CD8-positive, alpha-beta memory T cell (primary cell): ENCODE measurements around the gene PRDM4. TPM values are rescaled to one million over a fixed set of nuclear protein-coding genes. Genes with fewer than 3 reads are reported as not detected.
"Not testable (repeated sequence)": the region's sequence is repeated elsewhere in the genome, so short reads cannot be mapped to it uniquely, and the experiment has no call there.

ENCODE experiments used
- CTCF ChIA-PET: fragments of 350-600 bp; sonication (Branson Sonifier 250); formaldehyde crosslinking; loops from one replicate; lab custom pipeline; 2021; ENCODE audit warnings: antibody characterized with exemption; lab: Charles Lee
- POLR2A ChIA-PET: fragments of 350-600 bp; sonication (Branson Sonifier 250); formaldehyde crosslinking; loops from one replicate; lab custom pipeline; 2021; ENCODE audit warnings: antibody characterized with exemption; lab: Charles Lee
- DNase-seq, 5 donors: peaks; one replicate each; pipeline versions ENCODE4 v3.0.0 to v3.0.0-alpha.2; 2020 to 2022; ENCODE audit warnings: mixed read lengths in 1 of 5
- H3K27ac ChIP-seq: one replicate; pipeline ENCODE4 v1.7.0; 2013; ENCODE audit warnings: low read depth, mild to moderate bottlenecking, low read length, moderate library complexity
- H3K27me3 ChIP-seq: 2 replicates; pipeline ENCODE4 v1.7.0; 2013; ENCODE audit warnings: low read length, mild to moderate bottlenecking; ENCODE audit not compliant: insufficient read depth, poor library complexity, severe bottlenecking
- H3K36me3 ChIP-seq: 2 replicates; pipeline ENCODE4 v1.7.0; 2013; ENCODE audit warnings: mild to moderate bottlenecking, low read length, moderate library complexity; ENCODE audit not compliant: insufficient read depth
- H3K4me1 ChIP-seq: 2 replicates; pipeline ENCODE4 v1.7.0; 2013; ENCODE audit warnings: mild to moderate bottlenecking, low read length, moderate library complexity; ENCODE audit not compliant: insufficient read depth
- H3K4me3 ChIP-seq: 2 replicates; pipeline ENCODE4 v1.7.0; 2013; ENCODE audit warnings: mild to moderate bottlenecking, low read length
- H3K9me3 ChIP-seq: 2 replicates; pipeline ENCODE4 v1.7.0; 2013; ENCODE audit warnings: mild to moderate bottlenecking, low read length
- H3K27ac Mint-ChIP-seq, 8 donors: one replicate each; pipeline ENCODE4 v1.8.0; 2020 to 2021; ENCODE audit warnings: mixed read lengths in 8 of 8, mild to moderate bottlenecking in 6 of 8, inconsistent platforms in 3 of 8, moderate library complexity in 3 of 8
- H3K27me3 Mint-ChIP-seq, 2 donors: one replicate each; pipeline ENCODE4 v1.8.0; 2020 to 2021; ENCODE audit warnings: mixed read lengths in 2 of 2, mild to moderate bottlenecking in 1 of 2, moderate library complexity in 1 of 2
- H3K36me3 Mint-ChIP-seq, 3 donors: one replicate each; pipeline ENCODE4 v1.8.0; 2020 to 2021; ENCODE audit warnings: mixed read lengths in 3 of 3, inconsistent platforms in 1 of 3, mild to moderate bottlenecking in 1 of 3
- H3K4me1 Mint-ChIP-seq, 3 donors: one replicate each; pipeline ENCODE4 v1.8.0; 2020 to 2021; ENCODE audit warnings: mixed read lengths in 3 of 3, inconsistent platforms in 1 of 3, mild to moderate bottlenecking in 1 of 3
- H3K4me3 Mint-ChIP-seq, 7 donors: one replicate each; pipeline ENCODE4 v1.8.0; 2020 to 2021; ENCODE audit warnings: mixed read lengths in 7 of 7, mild to moderate bottlenecking in 6 of 7, moderate library complexity in 4 of 7, inconsistent platforms in 2 of 7
- H3K9me3 Mint-ChIP-seq, 5 donors: one replicate each; pipeline ENCODE4 v1.8.0; 2020 to 2022; ENCODE audit warnings: mixed read lengths in 5 of 5, mild to moderate bottlenecking in 3 of 5, moderate library complexity in 2 of 5, inconsistent platforms in 1 of 5
- polyA plus RNA-seq: library from polyadenylated mRNA; unstranded; fragments of 300-500 nt; fragmentation: Illumina TruSeq; gene quantifications from one replicate; pipeline ENCODE4 v1.2.3, GENCODE V29; 2021
- total RNA-seq, 2 experiments: library from RNA; stranded (reverse); gene quantifications; one replicate each; pipeline ENCODE4 v1.2.3, GENCODE V29; 2021

The PRDM4 gene
- total and polyA plus RNA-seq, 3 experiments from 2014 or later = 25.2 to 33.8 (median 30.5) TPM

DNA sequence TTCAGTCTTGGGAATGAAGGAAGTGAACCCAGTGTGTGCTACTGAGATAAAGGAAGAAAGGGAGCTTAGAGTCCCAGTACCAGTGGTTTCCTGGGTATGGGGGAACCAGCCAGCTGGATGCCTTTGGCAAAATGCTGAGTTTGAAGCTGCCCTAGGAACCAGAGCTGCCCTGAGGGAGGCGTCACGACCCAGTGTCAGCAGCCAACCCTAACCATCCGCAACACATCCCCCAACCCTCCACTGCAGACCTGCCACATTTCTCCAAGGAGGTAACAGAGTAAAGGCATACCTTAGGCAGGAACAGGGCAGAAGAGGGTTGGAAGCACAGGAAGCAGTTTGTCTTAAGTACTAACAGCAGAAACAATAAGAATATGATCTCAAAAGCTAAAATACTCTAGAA, 28.6 kb downstream of the PRDM4 start:
- CTCF ChIA-PET = no interaction called here
- Histone ChIP-seq H3K27ac (no peak overlapping the region), H3K9me3 (no peaks in the 10 kb centered on the region), H3K4me3 (no peak overlapping the region), H3K4me1 (no peaks in the 10 kb centered on the region), H3K27me3 (no peaks in the 10 kb centered on the region), H3K36me3 (peaks cover 29% of the 10 kb centered on the region)
- no peak for DNase-seq
- H3K36me3 Mint-ChIP-seq = peaks cover 3 to 55% (median 20%) of the 10 kb centered on the region in 3 donors
- H3K27me3 Mint-ChIP-seq = no peaks in the 10 kb centered on the region
- POLR2A ChIA-PET = no interaction called here
- peaks cover 0 to 7% (median 2%) of the 10 kb centered on the region in 3 donors for H3K4me1 Mint-ChIP-seq
- peaks cover 0 to under 1% (median 0%) of the 10 kb centered on the region in 5 donors for H3K9me3 Mint-ChIP-seq
- H3K4me3 Mint-ChIP-seq = no peak overlapping the region
- peak overlapping the region in 3 of 8 donors; percentile 39 to 60 (median 42) for H3K27ac Mint-ChIP-seq

DNA sequence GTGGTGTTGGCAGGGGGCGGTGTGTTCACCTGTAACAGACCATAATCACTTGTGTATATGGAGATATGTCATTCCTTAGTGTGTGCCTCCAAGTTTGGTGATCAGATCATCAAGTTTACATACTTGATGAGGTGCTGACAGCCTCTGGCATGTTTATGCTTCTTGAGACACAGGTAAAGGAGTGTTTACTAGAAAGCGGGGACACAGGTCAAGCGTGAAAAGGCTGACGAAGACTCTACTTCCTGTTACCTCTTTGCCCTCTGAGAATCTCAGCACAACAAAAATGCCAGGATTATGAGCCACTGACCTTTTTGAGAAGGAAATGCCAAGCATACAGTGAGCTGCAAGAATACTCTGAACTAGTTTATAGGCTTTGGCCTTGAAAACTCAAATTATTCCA, 29.6 kb downstream of the PRDM4 start:
- CTCF ChIA-PET = no interaction called here
- H3K27ac Mint-ChIP-seq = no peak overlapping the region
- H3K9me3 Mint-ChIP-seq = peaks cover 0 to 2% (median 0%) of the 10 kb centered on the region in 5 donors
- Histone ChIP-seq H3K27me3 (no peaks in the 10 kb centered on the region), H3K4me3 (no peak overlapping the region), H3K36me3 (peaks cover 21% of the 10 kb centered on the region), H3K9me3 (no peaks in the 10 kb centered on the region), H3K4me1 (no peaks in the 10 kb centered on the region), H3K27ac (no peak overlapping the region)
- no peaks in the 10 kb centered on the region for H3K27me3 Mint-ChIP-seq
- POLR2A ChIA-PET = no interaction called here
- H3K4me3 Mint-ChIP-seq = no peak overlapping the region
- no peak for DNase-seq
- peaks cover 3 to 45% (median 14%) of the 10 kb centered on the region in 3 donors for H3K36me3 Mint-ChIP-seq
- H3K4me1 Mint-ChIP-seq = peaks cover 0 to 3% (median 0%) of the 10 kb centered on the region in 3 donors

DNA sequence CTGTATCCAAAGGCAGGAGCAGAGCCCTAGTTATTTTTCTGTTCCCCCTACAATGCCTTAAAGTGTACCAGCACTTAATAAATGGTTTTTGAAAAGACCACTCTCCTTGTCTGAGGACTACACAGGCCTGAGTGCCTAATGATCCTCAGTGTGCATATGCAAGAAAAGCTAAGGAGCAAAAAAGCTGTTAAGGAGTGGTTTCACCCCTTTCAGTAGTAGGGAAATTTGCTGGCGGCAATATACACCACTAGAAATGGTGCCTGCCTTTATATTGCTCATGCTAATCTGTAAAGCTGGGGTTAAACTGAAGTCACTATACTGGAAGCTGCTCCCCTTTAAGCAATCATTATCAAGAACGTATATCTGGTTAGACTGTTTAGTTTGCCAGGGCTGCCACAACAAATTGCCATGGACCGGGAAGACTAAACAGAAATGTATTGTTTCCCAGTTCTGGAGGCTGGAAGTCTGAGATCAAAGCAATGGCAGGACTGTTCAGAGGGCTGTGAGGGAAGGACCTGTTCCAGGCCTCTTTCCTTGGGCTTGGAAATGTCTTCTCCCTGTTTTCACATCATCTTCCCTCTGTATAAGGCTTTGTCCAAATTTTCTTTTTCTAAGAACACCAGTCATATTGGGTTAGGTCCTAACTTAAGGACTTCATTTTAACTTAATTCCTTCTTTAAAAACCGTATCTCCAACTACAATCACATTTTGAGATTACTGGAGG, 30.2 kb downstream of the PRDM4 start:
- no peaks in the 10 kb centered on the region for H3K4me1 ChIP-seq
- no peak overlapping the region for H3K4me3 ChIP-seq
- no peak for DNase-seq
- ChIA-PET CTCF (no interaction called here), POLR2A (no interaction called here)
- Mint-ChIP-seq H3K4me1 (no peaks in the 10 kb centered on the region), H3K9me3 (peaks cover 0 to 2% (median 0%) of the 10 kb centered on the region in 5 donors), H3K27me3 (no peaks in the 10 kb centered on the region), H3K36me3 (peaks cover 0 to 39% (median 10%) of the 10 kb centered on the region in 3 donors), H3K27ac (no peak overlapping the region), H3K4me3 (no peak overlapping the region)
- no peaks in the 10 kb centered on the region for H3K9me3 ChIP-seq
- no peak overlapping the region for H3K27ac ChIP-seq
- no peaks in the 10 kb centered on the region for H3K27me3 ChIP-seq
- H3K36me3 ChIP-seq = peaks cover 15% of the 10 kb centered on the region

DNA sequence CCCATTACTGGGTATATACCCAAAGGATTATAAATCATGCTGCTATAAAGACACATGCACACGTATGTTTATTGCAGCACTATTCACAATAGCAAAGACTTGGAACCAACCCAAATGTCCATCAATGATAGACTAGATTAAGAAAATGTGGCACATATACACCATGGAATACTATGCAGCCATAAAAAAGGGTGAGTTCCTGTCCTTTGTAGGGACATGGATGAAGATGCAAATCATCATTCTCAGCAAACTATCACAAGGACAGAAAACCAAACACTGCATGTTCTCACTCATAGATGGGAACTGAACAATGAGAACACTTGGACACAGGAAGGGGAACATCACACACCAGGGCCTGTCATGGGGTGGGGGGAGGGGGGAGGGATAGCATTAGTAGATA, 33.2 kb downstream of the PRDM4 start:
- H3K4me1 ChIP-seq, DNase-seq, H3K9me3 ChIP-seq, H3K27me3 ChIP-seq, H3K4me1 Mint-ChIP-seq, H3K27ac ChIP-seq, H3K4me3 Mint-ChIP-seq, H3K4me3 ChIP-seq, H3K36me3 ChIP-seq, H3K27me3 Mint-ChIP-seq, CTCF ChIA-PET, H3K9me3 Mint-ChIP-seq, H3K27ac Mint-ChIP-seq, POLR2A ChIA-PET: not testable (repeated sequence)
- peaks cover 5 to 16% (median 14%) of the 10 kb centered on the region in 3 donors for H3K36me3 Mint-ChIP-seq

DNA sequence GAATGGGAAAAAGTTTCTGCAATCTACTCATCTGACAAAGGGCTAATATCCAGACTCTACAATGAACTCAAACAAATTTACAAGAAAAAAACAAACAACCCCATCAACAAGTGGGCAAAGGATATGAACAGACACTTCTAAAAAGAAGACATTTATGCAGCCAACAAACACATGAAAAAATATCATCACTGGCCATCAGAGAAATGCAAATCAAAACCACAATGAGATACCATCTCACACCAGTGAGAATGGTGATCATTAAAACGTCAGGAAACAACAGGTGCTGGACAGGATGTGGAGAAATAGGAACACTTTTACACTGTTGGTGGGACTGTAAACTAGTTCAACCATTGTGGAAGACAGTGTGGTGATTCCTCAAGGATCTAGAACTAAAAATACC, 33.6 kb downstream of the PRDM4 start:
- H3K4me1 Mint-ChIP-seq, DNase-seq, H3K4me3 ChIP-seq, H3K4me1 ChIP-seq, H3K27ac ChIP-seq, H3K27me3 Mint-ChIP-seq, H3K4me3 Mint-ChIP-seq, H3K27me3 ChIP-seq, H3K36me3 ChIP-seq, POLR2A ChIA-PET, CTCF ChIA-PET, H3K9me3 Mint-ChIP-seq, H3K9me3 ChIP-seq, H3K27ac Mint-ChIP-seq: not testable (repeated sequence)
- peaks cover 6 to 19% (median 10%) of the 10 kb centered on the region in 3 donors for H3K36me3 Mint-ChIP-seq

DNA sequence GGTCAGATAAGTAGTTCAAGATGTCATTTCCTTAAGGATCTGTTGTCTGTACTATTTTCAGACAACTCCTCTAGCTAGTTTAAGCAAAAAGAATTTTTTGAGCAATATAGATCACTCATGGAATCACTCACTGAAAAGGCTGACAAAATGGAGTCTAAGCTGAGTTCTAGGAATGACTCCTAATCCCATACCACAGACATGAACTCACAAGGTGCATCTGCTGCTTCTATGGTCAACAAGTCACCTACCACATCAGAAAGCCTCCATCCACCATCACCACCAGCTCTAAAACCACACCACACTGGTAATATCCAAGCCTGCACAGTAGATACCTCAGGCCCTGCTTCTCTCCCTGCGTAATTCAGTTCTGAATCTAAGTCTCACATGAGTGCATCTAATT, 42.3 kb downstream of the PRDM4 start:
- no peaks in the 10 kb centered on the region for H3K4me1 ChIP-seq
- H3K27me3 ChIP-seq = no peaks in the 10 kb centered on the region
- Mint-ChIP-seq H3K4me1 (no peaks in the 10 kb centered on the region), H3K36me3 (peaks cover 12 to 34% (median 14%) of the 10 kb centered on the region in 3 donors), H3K9me3 (peaks cover 0 to 1% (median 0%) of the 10 kb centered on the region in 5 donors), H3K4me3 (no peak overlapping the region), H3K27me3 (no peaks in the 10 kb centered on the region), H3K27ac (peak overlapping the region in 1 of 8 donors; percentile 26)
- DNase-seq = no peak
- peaks cover 8% of the 10 kb centered on the region for H3K36me3 ChIP-seq
- ChIA-PET CTCF (no interaction called here), POLR2A (no interaction called here)
- H3K4me3 ChIP-seq = no peak overlapping the region
- H3K27ac ChIP-seq = no peak overlapping the region
- no peaks in the 10 kb centered on the region for H3K9me3 ChIP-seq

DNA sequence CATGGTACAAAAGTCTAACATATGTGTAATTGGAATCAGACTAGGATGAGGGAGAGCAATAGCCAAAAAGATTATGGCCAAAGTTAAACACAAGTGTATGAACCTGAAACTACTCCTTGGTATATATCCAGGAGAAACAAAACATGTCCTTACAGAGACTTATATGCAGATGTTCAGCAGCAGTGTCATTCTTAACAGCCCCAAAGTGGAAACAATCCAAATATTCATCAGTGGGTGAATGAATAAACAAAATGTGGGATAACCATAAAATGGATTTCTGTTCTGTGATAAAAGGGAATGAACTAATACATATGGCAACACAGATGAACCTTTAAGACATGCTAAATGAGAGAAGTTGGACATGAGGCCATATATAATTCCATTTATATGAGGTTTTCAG, 45.2 kb downstream of the PRDM4 start:
- H3K36me3 ChIP-seq = peaks cover 29% of the 10 kb centered on the region
- H3K4me3 ChIP-seq = no peak overlapping the region
- H3K27ac Mint-ChIP-seq = no peak overlapping the region
- ChIA-PET POLR2A (no interaction called here), CTCF (no interaction called here)
- no peaks in the 10 kb centered on the region for H3K4me1 Mint-ChIP-seq
- H3K27me3 ChIP-seq = no peaks in the 10 kb centered on the region
- H3K27ac ChIP-seq = no peak overlapping the region
- no peaks in the 10 kb centered on the region for H3K27me3 Mint-ChIP-seq
- H3K9me3 ChIP-seq = no peaks in the 10 kb centered on the region
- H3K4me1 ChIP-seq = no peaks in the 10 kb centered on the region
- H3K36me3 Mint-ChIP-seq = peaks cover 20 to 54% (median 25%) of the 10 kb centered on the region in 3 donors
- H3K9me3 Mint-ChIP-seq = no peaks in the 10 kb centered on the region
- H3K4me3 Mint-ChIP-seq = no peak overlapping the region
- no peak for DNase-seq

DNA sequence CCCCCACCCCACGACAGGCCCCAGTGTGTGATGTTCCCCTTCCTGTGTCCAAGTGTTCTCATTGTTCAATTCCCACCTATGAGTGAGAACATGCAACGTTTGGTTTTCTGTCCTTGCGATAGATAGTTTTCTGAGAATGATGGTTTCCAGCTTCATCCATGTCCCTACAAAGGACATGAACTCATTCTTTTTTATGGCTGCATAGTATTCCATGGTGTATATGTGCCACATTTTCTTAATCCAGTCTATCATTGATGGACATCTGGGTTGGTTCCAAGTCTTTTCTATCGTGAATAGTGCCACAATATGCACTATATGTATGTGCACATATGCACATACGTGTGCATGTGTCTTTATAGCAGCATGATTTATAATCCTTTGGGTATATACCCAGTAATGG, 55.4 kb downstream of the PRDM4 start:
- H3K4me3 Mint-ChIP-seq, H3K27ac ChIP-seq, CTCF ChIA-PET, H3K9me3 ChIP-seq, H3K27ac Mint-ChIP-seq, POLR2A ChIA-PET, H3K27me3 ChIP-seq, H3K9me3 Mint-ChIP-seq, H3K4me3 ChIP-seq, H3K27me3 Mint-ChIP-seq, H3K4me1 Mint-ChIP-seq, H3K4me1 ChIP-seq, DNase-seq: not testable (repeated sequence)
- peaks cover 39 to 90% (median 40%) of the 10 kb centered on the region in 3 donors for H3K36me3 Mint-ChIP-seq
- peaks cover 63% of the 10 kb centered on the region for H3K36me3 ChIP-seq
